Right lobe of liver (tissue), 4 donors: ENCODE results near the gene LRRC3.
A peak's percentile ranks its signal among the peaks of the same experiment; 100 is the strongest.

Experiments
- CTCF ChIP-seq, 4 donors: fragments of 200-600 bp in 3 of 4; fragments of 450-650 bp in 1 of 4; IDR thresholded peaks; one replicate each; pipeline versions ENCODE4 v1.5.1 to v1.8.0; 2016 to 2022; ENCODE audit warnings: antibody characterized with exemption in 4 of 4, mild to moderate bottlenecking in 2 of 4
- POLR2A ChIP-seq: fragments of 450-650 bp; IDR thresholded peaks from one replicate; pipeline ENCODE4 v1.6.1; 2017; ENCODE audit warnings: antibody characterized with exemption, mild to moderate bottlenecking
- donor health status: DM: no; HTN: no; CAD: no.
- donor health status: DM: no; HTN: no; CAD: no.
- donor health status: DM: no; HTN: yes; CAD: no.

- TF ChIP-seq CTCF (IDR thresholded peaks at IDR 0.05) (peak in 1 of 4 donors; percentile 4), POLR2A (peak; percentile 5)
These were observed 1.1 kb downstream of the LRRC3 start for GRCh38 chr21:44456214-44456914.
